Activated T-cell treated with anti-CD3 and anti-CD28 coated beads, Interleukin-2, amount 50 U/mL, for 48 hours (primary cell): Measurements from ENCODE around the gene PROM2.

Source experiments
- DNase-seq, 2 experiments: peaks; one replicate each; pipeline ENCODE4 v3.0.0-alpha.2; 2020

The PROM2 gene

DNA sequence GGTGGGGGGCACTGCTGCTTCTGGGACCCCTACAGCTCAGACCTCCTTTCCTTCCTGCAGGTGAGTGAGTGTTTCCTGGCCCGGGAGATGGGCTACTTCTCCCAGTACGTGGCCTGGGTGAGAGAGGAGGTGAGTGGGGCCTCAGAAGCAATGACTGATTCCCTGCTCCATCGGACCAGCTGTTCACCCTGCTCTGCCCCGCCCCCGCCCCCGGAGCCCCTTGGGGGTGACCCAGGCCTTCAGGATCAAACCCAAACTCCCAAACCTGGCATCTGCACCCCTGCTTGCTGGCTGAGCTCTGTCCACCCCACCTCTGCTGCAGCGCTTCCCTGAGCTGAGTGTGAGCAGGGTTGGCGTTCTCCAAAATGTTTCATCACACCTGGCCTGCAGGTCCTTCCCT is 13.1 kb downstream of the PROM2 start:
- DNase-seq: no peak

DNA sequence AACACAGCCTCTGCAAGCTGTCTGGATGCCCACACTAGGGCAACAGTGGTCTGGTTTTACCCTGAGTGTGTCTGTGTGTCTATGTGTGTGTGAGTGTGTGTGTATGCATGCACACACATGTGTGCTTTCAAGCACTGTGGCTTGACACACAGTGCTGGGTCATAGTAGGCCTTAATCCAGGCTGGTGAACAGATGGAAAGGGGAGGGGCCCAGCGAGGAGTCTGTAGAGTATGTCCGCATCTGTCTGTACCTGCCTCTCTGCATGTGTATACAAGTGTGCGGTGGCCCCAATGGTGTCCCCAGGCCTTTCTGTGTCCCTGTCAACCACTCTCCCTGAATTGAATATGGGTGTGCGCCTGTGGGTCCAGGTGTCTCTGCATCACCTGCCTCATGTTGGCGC is 13.6 kb downstream of the PROM2 start:
- DNase-seq: no peak

DNA sequence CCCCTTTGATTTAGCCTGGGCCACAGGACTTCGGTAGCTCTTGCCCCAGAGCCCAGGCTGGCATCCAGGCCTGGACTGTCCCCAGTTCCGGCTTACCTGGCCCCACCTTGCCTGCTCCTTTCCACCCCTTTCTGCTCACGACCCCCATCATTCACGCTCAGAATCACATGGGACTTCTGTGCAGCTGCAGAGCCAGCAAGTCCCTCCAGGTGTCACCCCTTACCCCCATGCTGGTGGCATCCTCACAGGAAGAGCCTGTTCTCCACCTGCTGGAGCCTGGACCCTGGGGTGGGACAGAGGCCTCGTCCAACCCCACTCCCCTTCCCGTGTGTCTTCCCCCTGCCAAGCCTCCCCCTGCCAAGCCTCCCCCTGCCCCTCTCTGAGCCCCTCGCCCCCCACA is 15.0 kb downstream of the PROM2 start:
- no peak for DNase-seq

DNA sequence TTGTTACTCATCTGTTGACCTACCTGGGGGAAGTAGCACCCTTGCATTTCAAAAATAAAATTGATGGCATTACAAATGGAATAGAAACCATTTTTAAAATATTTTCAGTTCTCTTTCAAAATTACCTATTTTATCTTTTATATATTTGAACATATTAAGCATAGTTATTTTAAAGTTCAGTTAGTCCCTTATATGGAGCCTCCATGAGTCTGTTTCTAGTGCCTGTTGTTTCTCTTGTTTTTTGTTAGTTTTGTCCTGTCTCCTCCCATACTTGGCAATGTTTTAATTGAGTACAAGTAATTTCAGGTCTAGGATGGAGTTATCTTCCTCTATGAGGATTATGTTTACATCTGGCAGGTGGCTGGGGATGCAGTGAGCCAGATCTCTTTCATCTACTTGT is 17.0 kb downstream of the PROM2 start:
- no peak for DNase-seq

DNA sequence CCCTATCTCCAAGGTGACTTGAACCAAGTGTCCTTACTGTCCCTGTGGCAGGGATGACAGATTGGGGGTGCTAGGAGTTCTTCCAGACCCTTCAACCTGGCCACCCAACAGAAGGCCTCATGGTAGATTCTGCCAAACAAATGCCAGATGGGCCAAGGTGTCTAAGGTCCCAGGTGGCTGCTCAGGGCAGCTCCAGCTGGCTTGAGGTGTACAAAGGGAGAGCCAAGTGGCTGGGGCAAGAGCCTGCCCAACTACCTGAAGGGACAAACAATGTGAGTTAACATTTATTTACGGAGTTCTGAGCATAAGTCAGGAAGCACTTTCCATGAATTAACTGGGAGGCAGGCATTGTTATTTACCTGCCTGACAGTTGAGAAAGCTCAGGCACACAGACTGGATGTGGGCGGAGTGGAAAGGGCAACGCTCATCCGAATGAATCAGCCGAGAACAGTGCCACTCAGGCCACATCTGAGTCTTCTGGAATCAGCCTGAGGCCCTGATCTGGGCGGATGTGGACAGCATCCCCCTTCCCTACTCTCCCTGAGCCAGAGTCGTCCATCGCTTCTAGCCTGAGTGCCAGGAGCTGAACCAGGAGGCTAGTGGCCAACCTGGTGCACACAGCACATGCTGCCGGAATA is 18.5 kb downstream of the PROM2 start:
- no peak for DNase-seq

DNA sequence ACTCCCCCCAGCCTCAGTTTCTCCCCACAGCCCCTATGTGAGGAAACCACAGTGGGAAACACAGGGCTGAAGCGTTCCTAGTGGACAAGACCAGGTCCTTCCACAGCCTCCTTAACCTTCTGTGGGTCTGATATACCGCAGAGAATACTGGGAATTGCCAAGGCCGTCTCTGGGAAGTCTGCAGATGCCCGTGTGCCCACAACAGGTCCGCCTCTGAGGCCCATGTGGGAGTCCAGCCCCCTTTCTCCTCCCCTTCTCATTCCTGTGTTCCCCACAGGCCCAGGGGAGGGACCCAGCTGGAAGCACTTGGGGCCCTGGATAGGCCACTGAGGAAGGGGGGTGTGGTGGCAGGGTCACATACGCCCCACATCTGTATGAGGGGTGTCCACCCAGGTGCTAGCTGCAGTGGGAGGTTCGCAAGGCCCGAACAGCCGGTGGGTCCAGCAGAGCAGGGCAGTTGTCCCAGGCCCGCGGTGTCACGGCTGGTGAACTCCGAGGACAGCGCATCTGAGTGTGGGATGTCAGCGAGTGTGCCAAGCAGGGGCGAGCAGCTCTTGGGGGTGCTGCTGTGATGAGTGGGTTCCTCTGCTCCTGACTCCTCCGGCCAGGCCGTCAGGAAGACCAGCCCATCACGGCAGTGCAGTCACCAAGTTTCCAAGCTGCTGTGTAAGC is 20.5 kb downstream of the PROM2 start:
- DNase-seq: no peak

DNA sequence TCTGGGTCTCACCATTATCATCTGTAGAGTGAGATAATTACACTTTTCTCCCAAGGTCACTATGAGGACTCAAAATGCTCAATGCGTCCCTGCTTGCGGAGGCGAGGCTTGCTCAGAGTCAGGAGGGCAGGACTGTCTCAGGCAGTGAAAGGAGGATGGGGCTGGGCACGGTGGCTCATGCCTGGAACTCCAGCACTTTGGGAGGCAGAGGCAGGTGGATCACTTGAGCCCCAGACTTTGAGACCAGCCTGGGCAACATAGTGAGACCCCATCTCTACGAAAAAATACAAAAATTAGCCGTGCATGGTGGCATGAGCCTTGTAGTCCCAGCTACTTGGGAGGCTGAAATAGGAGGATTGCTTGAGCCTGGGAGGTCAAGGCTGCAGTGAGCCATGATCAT is 21.1 kb downstream of the PROM2 start:
- no peak for DNase-seq

DNA sequence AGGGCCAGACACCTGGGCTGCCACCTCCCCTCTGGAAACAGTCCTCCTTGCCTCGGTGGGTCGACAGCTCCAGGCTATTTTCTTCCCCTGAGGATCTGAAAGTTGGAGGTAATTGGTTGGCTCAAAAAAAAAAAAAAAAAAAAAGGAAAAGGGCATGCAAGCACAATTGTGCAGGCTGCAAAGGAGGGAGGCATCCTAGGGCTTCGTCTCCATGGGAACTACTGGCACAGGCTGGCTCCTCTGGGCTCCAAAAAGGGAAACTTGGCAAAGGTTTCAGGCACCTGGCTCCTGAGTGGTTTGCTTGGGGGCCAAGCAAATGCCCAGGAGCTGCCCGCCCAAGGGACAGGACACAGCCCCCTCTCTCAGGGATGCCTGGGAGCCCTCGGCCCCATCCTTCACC is 21.8 kb downstream of the PROM2 start:
- no peak for DNase-seq

DNA sequence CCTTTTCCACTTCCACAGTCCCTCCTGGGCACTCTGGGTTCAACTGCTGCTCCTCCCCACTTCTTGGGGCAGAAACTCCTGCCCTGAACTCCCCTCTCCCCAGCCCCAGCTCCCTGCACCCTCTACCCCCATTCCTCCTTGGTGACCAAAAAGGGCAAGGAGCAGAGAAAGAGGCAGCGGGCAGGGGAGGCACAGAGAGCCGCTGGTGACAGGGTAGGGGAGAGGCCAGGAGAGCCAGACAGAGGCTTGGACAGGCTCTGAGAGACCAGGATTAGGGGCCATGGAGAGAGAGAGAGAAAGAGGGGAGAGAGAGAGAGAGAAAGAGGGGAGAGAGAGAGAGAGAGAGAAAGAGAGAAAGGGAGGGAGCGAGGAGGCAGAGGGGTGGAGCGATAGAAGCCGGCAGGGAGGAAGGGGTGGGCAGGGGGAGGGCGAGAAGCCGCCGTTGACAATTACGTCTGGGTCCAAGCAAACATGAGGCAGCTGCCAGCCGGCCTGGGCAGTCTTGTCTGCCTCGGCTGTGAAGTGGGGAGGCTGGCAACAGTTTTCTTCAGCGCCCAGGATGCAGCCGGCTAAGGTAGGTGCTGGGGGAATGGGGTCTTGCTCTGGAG is 22.7 kb downstream of the PROM2 start, which contains the start of gene KCNIP3:
Gene KCNIP3, plus strand, starts transcription at position 468 of the 608 bp plus-strand sequence. Its CDS starts 92 bp downstream, at position 560.
- DNase-seq: no peak

DNA sequence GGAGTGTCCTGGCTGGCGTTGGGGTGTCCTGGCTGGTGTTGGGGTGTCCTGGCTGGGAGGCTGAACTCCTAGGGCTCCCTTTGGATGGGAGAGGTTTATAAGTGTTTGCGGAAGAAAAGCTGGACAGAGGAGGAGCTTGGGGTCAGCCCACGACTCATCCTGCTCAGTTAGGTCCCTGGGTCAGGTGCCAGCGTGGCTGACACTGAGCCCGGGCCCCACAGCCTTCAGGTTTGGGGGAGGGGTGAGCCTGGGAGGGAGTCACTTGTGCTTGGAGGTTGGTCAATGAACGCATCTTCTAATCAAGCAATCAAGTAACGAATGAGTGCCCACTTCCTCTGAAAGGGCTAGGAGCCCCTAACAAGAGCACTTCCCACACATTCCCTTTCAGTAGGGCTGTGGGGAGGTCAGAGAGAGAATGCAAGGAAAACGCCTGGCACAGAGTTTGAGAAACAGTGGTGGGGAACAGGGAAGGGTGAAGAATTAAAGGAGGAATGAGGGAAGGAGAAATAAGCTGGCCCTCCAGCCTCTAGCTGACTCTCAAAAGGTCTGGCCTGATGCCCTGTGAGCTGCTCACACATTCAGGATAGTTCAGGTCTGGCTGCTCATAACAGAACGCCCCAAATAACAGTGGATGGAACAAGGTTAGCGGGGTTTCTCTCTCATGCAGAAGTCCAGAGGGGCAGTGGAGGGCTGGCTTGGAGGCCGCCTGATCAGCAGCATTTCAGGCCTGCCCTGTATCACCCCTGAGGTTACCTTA is 23.6 kb downstream of the PROM2 start:
- DNase-seq: no peak

DNA sequence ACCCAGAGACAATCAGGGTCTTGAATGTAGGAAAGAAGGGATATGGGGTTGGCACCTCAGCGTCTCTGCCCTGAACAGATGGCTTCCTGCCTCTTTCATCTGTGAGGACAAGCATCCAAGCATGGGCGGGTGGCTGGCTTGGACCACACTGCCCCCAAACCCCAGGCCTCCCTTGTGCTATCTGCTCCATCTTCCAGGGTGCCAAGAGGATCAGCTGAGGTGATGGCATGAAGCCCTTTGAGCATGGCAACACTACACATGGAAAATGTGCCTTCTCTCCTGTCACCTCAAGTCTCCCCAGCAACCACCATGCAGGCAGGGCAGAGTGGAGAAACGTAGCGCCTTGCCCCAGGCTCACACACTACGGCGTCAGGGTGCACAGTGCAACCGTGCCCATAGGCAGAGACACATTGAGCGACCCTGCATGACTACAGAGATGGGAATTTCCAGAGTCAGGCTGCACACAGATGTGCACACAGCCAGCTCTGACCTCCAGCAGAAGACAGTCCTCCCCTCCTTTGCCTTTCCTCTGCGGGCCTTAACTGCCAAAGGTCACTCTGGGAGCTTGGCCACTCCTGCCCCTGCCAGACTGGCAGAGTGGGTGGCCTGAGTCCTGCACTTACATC is 24.4 kb downstream of the PROM2 start:
- no peak for DNase-seq

DNA sequence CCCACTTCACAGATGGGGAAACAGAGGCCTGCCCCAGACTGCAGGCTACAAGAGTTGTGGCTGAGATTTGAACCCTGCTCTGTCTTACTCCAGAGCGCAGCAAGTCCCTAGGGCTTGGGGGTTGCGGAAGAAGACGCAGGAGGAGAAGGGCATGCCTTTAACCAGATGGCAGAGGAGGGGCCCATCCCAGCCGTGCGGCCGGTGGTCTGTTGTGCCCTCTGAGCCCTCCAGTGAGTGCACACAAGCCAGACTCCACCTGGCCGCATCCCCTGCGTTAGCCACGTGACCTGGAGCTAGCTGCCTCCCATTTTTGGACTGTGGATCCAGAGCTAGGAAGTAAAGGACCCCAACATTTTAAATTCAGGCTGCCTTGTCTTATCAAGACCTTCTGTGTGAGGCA is 25.7 kb downstream of the PROM2 start:
- no peak for DNase-seq

DNA sequence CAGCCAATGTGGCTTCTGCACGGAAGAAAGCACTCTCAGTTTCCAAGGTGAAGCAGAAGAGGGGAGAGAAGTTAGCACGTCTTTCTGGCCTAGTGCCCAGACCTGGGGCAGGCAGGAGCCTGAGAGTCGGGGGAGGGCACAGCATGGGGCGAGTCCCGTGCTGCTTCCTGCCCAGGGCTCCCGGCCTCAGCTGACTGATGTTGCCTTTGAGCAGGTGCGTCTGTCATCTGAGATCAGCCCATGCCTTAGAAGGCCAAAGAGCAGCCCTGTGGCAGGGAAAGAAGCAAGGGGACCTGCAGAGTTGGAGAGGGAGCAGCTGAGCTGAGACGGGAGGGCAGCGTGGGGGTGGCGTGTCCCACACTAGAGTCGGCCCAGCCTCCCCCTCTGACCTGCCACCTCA is 26.2 kb downstream of the PROM2 start:
- DNase-seq: no peak

DNA sequence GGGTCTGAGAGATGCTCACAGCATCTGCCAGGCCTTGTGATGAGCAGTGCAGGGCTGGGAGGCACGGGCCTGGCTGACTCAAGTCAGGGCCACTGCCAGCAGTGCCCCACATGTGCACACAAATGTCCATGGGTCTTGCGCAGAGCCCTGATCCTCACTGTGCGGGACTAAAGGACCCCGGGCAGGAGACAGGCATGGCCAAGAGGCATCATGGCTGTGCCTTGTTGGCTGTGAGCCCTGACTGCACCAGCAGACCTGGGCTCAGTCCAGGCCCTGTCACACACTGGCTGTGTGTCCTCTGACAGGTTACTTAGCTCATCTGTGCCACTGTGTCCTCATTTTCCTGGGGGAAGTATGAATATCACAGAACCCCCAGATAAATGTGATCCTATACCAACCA is 26.9 kb downstream of the PROM2 start:
- no peak for DNase-seq

DNA sequence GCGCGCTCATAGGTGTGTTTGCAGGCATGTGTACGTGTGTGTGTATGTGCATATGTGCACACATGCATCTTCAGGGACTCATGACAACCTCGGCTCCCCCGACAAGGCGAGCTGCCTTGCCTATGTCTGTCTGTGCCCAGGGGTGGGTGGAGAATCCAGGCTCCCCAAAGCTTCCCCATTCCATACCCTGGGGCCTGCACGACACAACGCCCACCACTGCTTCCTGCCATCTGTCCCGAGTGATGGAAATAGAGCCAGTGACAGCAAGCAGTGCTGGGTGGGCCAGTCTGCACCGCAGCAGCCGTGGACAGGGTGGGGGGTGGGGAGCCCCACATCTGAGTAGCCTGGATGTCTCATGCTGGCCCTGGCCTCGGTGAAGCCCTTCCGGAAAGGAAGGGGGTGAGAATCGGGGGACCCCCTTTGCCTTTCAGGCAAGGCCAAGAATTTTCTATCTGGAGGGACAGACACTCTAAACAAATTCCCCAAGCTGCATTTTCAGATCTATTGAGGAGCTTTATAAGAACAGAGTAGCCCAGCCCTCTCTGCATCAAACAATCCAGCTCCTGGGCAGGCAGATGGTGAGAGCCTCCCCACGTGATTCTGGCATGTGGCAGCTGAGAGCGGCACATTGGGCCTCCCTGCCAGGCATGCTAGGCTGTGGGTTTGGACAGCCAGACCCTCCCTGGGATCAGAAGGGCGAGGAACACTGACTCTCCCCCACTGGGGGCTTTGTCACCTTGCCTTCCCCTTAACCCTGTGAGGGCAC is 27.8 kb downstream of the PROM2 start:
- no peak for DNase-seq

DNA sequence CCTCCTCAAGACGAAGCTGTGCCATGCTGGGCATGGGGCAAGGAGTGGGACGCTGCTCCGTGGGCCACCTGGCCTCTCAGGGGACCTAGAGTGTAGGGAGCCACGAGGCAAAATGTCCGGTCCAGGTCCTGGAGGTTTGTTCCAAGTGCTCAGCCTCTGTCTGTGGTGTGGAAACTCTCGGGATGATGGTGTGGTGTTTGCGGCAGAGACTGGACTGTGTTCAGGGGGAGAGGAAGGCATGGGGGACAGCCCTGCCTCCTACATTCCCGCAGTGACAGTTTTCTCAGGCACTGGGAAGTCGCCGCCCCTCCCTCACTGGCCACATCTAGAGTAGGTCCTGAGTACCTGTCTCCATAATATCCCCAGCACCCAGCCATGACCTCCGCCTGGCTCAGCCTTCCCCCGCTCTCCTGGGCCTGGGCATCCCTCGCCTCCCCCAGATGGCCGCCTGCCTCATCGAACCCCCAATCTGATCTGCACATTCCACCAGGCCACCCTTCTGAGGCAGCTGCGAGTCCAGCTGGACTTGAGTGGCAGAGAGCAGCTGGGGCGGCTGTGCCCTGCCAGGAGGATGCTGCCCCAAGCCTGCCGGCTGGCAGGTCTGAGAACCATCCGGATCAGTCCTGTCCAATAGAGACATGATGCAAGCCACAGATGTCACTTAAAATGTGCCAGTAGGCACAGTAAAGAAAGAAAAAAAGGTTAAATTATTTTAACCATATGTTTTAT is 29.1 kb downstream of the PROM2 start:
- DNase-seq: no peak

DNA sequence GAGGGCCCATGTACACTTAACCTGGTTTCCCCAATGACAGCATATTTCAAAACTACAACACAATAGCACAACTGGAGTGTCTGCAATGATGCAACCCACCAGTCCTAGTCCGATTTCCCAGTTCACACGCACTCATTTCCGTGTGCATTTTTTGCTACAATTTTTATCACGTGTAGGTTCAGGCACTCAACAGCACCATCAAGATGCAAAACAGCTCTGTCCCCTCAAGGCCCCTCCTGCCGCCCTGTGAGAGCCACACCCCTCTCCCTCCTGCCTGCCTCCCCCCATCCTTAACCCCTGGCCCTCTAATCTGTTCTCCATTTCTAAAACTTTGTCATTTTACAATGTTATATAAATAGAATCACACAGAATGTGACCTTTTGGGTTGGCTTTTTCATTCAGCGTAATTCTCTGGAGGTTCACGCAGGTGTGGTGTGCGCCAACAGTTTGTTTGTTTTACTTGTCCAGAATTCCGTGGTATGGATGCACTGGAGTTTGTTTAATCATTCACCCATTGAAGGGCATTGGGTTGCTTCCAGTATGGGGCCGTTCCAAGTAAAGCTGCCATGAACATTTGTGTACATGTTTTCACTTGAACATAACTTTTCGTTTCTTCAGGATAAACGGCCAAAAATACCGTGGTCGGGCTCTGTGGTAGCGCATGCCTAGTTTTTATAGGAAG is 31.3 kb downstream of the PROM2 start:
- no peak for DNase-seq

DNA sequence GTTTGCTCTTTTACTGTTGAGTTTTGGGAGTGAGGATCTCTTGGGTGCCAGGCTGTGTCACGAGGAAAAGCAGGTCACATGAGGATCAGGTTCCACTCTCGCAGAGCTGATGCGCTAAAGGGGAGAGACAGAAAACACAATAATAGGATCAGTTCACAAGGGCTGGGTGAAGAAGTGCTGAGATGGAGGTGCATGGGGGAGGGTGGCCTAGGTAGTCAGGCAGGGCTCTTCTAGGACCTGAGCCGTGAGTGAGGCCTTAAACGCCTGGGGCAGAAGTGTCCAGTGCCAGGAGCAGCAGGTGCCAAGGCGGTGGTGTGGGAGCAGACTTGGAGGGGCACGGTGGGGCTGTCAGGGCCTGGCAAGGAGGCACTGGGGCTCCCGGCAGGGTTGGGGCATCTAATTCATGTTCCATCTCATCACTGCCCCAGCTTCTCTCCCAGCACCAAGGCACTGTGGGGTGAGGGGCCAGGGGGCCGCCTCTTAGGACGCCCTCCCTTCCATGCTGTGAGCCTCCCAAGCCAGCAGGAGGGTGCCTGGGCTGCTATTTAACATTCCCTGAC is 32.2 kb downstream of the PROM2 start:
- DNase-seq: no peak

DNA sequence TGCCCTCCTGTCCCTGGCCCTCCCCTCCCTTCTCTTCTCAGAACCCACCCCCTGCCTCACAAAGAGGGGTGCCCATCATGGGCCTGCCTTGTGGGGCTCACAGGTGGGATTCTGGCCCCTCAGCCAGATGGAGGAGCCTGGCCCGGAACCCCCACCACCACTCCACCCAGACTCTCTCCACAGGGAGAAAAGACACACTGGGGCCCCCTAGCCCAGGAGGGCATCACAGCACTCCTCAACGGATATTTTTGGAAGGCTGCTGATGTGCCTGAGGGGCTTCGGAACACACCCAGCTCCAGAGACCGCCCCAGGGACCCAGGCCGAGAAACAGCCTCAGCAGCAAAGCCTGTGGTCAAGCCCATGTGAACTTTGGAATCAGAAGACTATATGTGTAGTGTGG is 32.8 kb downstream of the PROM2 start:
- no peak for DNase-seq

DNA sequence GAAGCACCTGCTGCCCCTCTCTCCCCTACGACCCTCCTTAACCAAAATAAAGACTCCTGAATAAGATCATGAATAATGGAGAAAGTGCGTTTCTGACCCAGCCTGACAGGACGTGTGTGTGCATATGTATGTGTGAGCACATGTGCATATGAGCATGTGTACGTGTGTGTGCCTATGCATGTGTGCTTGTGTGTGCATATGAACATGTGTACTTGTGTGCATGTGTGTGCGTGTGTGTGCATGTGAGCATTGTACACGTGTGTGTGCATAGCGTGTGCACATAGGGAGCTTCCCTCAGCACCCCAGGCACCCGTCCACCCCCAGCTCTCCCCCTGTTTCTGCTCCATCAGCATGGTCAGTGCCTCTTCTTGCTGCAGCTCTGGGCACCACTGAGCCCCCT is 33.6 kb downstream of the PROM2 start:
- no peak for DNase-seq
